DND-41 (cell line): ENCODE results near the gene VPS16.
"Not testable (repeated sequence)": the region's sequence is repeated elsewhere in the genome, so short reads cannot be mapped to it uniquely, and the experiment has no call there.

Experiments
- ATAC-seq: fragments of 200-7000 bp; cut with Tn5 transposase; 3 replicates; pipeline ENCODE4 v1.9.1; 2021; ENCODE audit warnings: low read depth; ENCODE audit not compliant: insufficient read depth
- DNase-seq: peaks from one replicate; pipeline ENCODE4 v3.0.0-alpha.2; 2020
- H2AFZ ChIP-seq: 2 replicates; pipeline ENCODE4 v1.6.0; 2012; ENCODE audit warnings: low read depth, low read length
- H3K27ac ChIP-seq: 2 replicates; pipeline ENCODE4 v1.5.1; 2012; ENCODE audit warnings: low read length, inconsistent platforms
- H3K27me3 ChIP-seq: fragments of 200-600 bp; sonication (generic); 2 replicates; pipeline ENCODE4 v1.6.0; 2012; ENCODE audit warnings: low read length, mild to moderate bottlenecking, inconsistent platforms; ENCODE audit not compliant: insufficient read depth, poor library complexity
- H3K36me3 ChIP-seq: 2 replicates; pipeline ENCODE4 v1.5.1; 2012; ENCODE audit warnings: low read length, inconsistent platforms; ENCODE audit not compliant: insufficient read depth
- H3K4me1 ChIP-seq: 2 replicates; pipeline ENCODE4 v1.5.1; 2012; ENCODE audit warnings: mild to moderate bottlenecking, low read length; ENCODE audit not compliant: insufficient read depth
- H3K4me2 ChIP-seq: 2 replicates; pipeline ENCODE4 v1.6.0; 2012; ENCODE audit warnings: mild to moderate bottlenecking, moderate library complexity, low read length, inconsistent platforms; ENCODE audit not compliant: insufficient read depth
- H3K4me3 ChIP-seq, 2 experiments: fragments of 200-600 bp in 1 of 2; shearing (Covaris generic) in 1 of 2; 2 replicates each; pipeline ENCODE4 v1.5.1; 2012 to 2016; ENCODE audit warnings: inconsistent platforms in 2 of 2, low read length in 2 of 2, mild to moderate bottlenecking in 2 of 2, low read depth in 1 of 2, moderate library complexity in 1 of 2
- H3K79me2 ChIP-seq: 2 replicates; pipeline ENCODE4 v1.6.0; 2012; ENCODE audit warnings: low read length, inconsistent platforms; ENCODE audit not compliant: insufficient read depth
- H3K9ac ChIP-seq: 2 replicates; pipeline ENCODE4 v1.6.0; 2012; ENCODE audit warnings: low read depth, mild to moderate bottlenecking, inconsistent platforms, low read length, moderate library complexity
- H3K9me3 ChIP-seq: 2 replicates; pipeline ENCODE4 v1.5.1; 2012; ENCODE audit warnings: low read length, moderate library complexity, mild to moderate bottlenecking, inconsistent platforms; ENCODE audit not compliant: insufficient read depth, severe bottlenecking
- H4K20me1 ChIP-seq: 2 replicates; pipeline ENCODE4 v1.6.0; 2012; ENCODE audit warnings: low read length; ENCODE audit not compliant: insufficient read depth
- EZH2 ChIP-seq: IDR thresholded peaks from 3 replicates; pipeline ENCODE4 v1.6.1; 2012; ENCODE audit warnings: borderline replicate concordance, low read depth, mild to moderate bottlenecking, moderate library complexity, low read length, inconsistent platforms; ENCODE audit not compliant: severe bottlenecking
- TF ChIP-seq, protein P1 (sequence below): IDR thresholded peaks from 2 replicates; pipeline ENCODE4 v1.5.1; 2012; ENCODE audit warnings: borderline replicate concordance, low read length, moderate library complexity, mild to moderate bottlenecking; ENCODE audit not compliant: poor library complexity, severe bottlenecking; ENCODE audit errors: extremely low read depth

VPS16 gene

DNA sequence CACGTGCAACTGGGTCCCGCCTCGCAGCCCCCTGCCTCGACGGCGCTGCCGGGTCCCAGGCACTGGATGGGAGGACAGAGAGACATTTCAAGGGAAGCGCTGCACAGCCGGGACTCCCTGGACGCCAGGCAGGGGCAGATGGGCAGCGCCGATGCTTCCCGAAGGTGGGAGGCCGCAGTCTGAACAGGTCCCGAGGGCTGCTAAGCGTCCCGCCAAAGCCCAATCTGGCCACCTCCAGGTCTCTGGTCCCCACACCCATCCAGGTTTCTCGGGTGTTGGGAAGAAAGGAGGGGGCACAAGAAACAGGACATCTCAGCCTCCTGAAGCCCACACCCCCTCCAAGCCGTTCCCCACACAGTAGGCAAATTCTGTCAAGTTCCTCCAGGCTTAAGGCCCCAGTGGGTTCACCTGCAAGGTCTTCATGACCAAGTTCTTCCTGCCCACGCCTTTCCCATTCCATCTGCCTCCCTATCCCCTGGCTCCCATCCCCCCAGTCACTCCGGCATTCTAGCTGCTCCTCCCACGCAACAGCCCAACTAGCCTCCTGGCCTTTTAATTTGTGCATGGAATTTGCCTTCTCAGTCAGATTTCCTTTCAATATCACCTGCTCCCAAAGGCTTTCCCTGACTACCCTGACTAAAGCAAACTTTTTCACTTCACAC lies 34.7 kb upstream of the VPS16 start:
- DNase-seq, result no peak
- Histone ChIP-seq H3K4me1 (no peaks in the 10 kb centered on the region), H3K4me2 (no peak overlapping the region), H4K20me1 (peaks cover 10% of the 10 kb centered on the region; the same call in 1 of the 2 replicates), H2AFZ (no peak overlapping the region), H3K27ac (no peak overlapping the region), H3K79me2 (no peaks in the 10 kb centered on the region), H3K9ac (no peak overlapping the region), H3K4me3 (no peak overlapping the region), H3K9me3 (no peaks in the 10 kb centered on the region), H3K27me3 (peaks cover 24% of the 10 kb centered on the region), H3K36me3 (no peaks in the 10 kb centered on the region)
- TF ChIP-seq EZH2, result no peak
- TF ChIP-seq, protein P1, sequence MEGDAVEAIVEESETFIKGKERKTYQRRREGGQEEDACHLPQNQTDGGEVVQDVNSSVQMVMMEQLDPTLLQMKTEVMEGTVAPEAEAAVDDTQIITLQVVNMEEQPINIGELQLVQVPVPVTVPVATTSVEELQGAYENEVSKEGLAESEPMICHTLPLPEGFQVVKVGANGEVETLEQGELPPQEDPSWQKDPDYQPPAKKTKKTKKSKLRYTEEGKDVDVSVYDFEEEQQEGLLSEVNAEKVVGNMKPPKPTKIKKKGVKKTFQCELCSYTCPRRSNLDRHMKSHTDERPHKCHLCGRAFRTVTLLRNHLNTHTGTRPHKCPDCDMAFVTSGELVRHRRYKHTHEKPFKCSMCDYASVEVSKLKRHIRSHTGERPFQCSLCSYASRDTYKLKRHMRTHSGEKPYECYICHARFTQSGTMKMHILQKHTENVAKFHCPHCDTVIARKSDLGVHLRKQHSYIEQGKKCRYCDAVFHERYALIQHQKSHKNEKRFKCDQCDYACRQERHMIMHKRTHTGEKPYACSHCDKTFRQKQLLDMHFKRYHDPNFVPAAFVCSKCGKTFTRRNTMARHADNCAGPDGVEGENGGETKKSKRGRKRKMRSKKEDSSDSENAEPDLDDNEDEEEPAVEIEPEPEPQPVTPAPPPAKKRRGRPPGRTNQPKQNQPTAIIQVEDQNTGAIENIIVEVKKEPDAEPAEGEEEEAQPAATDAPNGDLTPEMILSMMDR, result no peak
- ATAC-seq, result no peak

DNA sequence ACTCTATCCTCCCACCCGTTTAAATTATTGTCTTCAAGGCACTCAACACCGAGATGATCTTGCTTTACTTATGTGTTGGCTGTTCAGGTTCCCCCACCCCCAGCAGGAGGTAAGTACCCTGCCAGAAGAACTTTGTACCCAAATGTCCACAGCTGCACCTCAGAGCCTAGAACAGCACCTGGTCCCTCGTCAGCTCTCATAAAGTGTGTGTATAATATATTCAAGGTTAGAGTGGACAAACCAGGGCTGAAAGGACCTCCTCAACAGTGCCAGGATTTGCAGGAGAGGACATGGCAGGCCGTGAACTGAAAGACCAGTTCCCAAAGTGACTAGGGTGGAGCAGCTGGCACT lies 34.2 kb upstream of the VPS16 start:
- no peak for ATAC-seq
- no peak overlapping the region for H2AFZ ChIP-seq

DNA sequence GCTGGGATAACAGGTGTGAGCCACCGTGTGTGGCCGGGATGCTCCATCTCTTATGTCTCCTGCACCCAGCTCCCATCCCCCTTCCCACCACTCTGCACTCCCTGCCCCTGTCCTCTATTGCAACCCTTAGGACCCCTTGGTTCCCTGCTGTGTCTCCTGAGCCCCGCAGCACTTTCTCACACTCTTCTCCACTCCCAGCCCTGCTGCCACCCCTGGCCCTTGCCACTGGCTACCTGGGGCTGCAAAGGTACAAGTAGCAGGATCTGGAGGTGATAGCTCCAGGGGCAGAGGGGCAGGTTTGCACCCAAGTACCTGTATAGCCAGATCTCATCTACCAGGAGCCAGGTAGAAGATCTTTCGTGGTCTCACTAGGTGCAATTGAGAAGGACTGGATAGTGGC lies 33.5 kb upstream of the VPS16 start:
- Histone ChIP-seq H3K4me2 (no peak overlapping the region), H2AFZ (no peak overlapping the region), H3K79me2 (no peaks in the 10 kb centered on the region), H3K4me1 (no peaks in the 10 kb centered on the region), H4K20me1 (peaks cover 10% of the 10 kb centered on the region; the same call in 1 of the 2 replicates), H3K9ac (no peak overlapping the region), H3K27ac (no peak overlapping the region), H3K36me3 (no peaks in the 10 kb centered on the region), H3K4me3 (no peak overlapping the region), H3K27me3 (peaks cover 14% of the 10 kb centered on the region), H3K9me3 (no peaks in the 10 kb centered on the region)
- DNase-seq (no peak), ATAC-seq (no peak)
- TF ChIP-seq EZH2, result no peak
- TF ChIP-seq, protein P1, result no peak

More for the DNA sequence above, 34.2 kb upstream of the VPS16 start:
- Histone ChIP-seq H3K79me2 (no peaks in the 10 kb centered on the region), H3K36me3 (no peaks in the 10 kb centered on the region), H3K9me3 (no peaks in the 10 kb centered on the region), H3K4me3 (no peak overlapping the region), H3K27me3 (peaks cover 19% of the 10 kb centered on the region), H3K4me2 (no peak overlapping the region), H3K4me1 (no peaks in the 10 kb centered on the region), H3K9ac (no peak overlapping the region), H4K20me1 (peaks cover 10% of the 10 kb centered on the region; the same call in 1 of the 2 replicates), H3K27ac (no peak overlapping the region)
- no peak for DNase-seq
- TF ChIP-seq, protein P1, result no peak
- no peak for TF ChIP-seq EZH2

DNA sequence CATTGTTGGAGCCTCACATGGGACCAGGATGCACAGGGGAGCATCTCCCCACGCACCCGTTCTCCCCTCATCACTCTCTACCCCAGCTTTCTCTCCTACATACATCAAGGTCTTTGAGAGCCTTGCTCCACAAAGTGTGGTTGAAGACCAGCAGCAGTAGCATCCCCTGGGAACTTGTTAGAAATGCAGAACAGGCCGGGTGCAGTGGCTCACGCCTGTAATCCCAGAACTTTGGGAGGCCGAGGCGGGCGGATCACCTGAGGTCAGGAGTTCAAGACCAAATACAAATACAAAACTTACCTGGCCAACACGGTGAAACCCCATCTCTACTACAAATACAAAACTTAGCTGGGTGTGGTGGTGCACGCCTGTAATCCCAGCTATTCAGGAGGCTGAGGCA lies 32.6 kb upstream of the VPS16 start:
- ATAC-seq, H3K27ac ChIP-seq, H3K79me2 ChIP-seq, H3K4me1 ChIP-seq, H2AFZ ChIP-seq, H3K9me3 ChIP-seq, DNase-seq, H3K9ac ChIP-seq, H3K4me3 ChIP-seq, H3K36me3 ChIP-seq, H3K4me2 ChIP-seq: not testable (repeated sequence)
- H4K20me1 ChIP-seq, result peaks cover 10% of the 10 kb centered on the region; the same call in 1 of the 2 replicates
- H3K27me3 ChIP-seq, result peaks cover 11% of the 10 kb centered on the region
